VCaP (cell line): ENCODE results near the gene BCR.
A peak's percentile ranks its signal among the peaks of the same experiment; 100 is the strongest.
"Not testable (repeated sequence)": the region's sequence is repeated elsewhere in the genome, so short reads cannot be mapped to it uniquely, and the experiment has no call there.

Experiments
- H3K27ac ChIP-seq: fragments of 450-650 bp; 2 replicates; pipeline ENCODE4 v1.5.1; 2017
- CTCF ChIP-seq: fragments of 450-650 bp; conservative IDR thresholded peaks from 2 replicates; pipeline ENCODE4 v1.5.1; 2017; ENCODE audit warnings: mild to moderate bottlenecking, moderate library complexity

BCR gene

GRCh38 chr22:23306926-23307325, 126.6 kb downstream of the BCR start:
- TF ChIP-seq CTCF: no peak
- no peak overlapping the region for H3K27ac ChIP-seq

GRCh38 chr22:23307511-23307910, 127.2 kb downstream of the BCR start:
- not testable (repeated sequence) for H3K27ac ChIP-seq

- not testable (repeated sequence) for H3K27ac ChIP-seq
Observed at GRCh38 chr22:23309261-23309660, 129.0 kb downstream of the BCR start.

- H3K27ac ChIP-seq: not testable (repeated sequence)
Observed at GRCh38 chr22:23310443-23311097, 130.3 kb downstream of the BCR start.

GRCh38 chr22:23311635-23312420, 131.5 kb downstream of the BCR start:
- not testable (repeated sequence) for H3K27ac ChIP-seq

GRCh38 chr22:23313791-23314567, 133.7 kb downstream of the BCR start:
- H3K27ac ChIP-seq: no peak overlapping the region

GRCh38 chr22:23315341-23315917, 135.1 kb downstream of the BCR start:
- H3K27ac ChIP-seq: no peak overlapping the region
- peak; percentile 66 for TF ChIP-seq CTCF

More at GRCh38 chr22:23313791-23314567, 133.7 kb downstream of the BCR start:
- TF ChIP-seq CTCF: no peak

- H3K27ac ChIP-seq: not testable (repeated sequence)
Observed at GRCh38 chr22:23316596-23316995, 136.3 kb downstream of the BCR start.

- not testable (repeated sequence) for H3K27ac ChIP-seq
Observed at GRCh38 chr22:23318316-23318715, 138.0 kb downstream of the BCR start.

- TF ChIP-seq CTCF: peak; percentile 2; the same call in 1 of the 2 replicates
- not testable (repeated sequence) for H3K27ac ChIP-seq
Observed at GRCh38 chr22:23322497-23323080, 142.3 kb downstream of the BCR start.

GRCh38 chr22:23323960-23324688, 143.8 kb downstream of the BCR start:
- not testable (repeated sequence) for H3K27ac ChIP-seq
